Central memory CD8-positive, alpha-beta T cell (primary cell): ENCODE data around the gene MYCN.

Source experiments
- ATAC-seq: fragments of 150-1000 bp; cut with Tn5 transposase; replicated peaks from 2 replicates; pipeline ENCODE4 v1.10.0; 2022; ENCODE audit warnings: mild to moderate bottlenecking, moderate FRiP score, moderate number of reproducible peaks; ENCODE audit not compliant: poor library complexity, severe bottlenecking; ENCODE audit errors: extremely low read depth
- DNase-seq, 2 donors: peaks; one replicate each; pipeline ENCODE4 v3.0.0; 2021; ENCODE audit warnings: low spot score in 2 of 2
- H3K27ac Mint-ChIP-seq: one replicate; pipeline ENCODE4 v1.8.0; 2022; ENCODE audit warnings: low read depth, mild to moderate bottlenecking, moderate library complexity, mixed read lengths
- H3K27me3 Mint-ChIP-seq: one replicate; pipeline ENCODE4 v1.8.0; 2022; ENCODE audit warnings: mixed read lengths
- H3K36me3 Mint-ChIP-seq: one replicate; pipeline ENCODE4 v1.8.0; 2022; ENCODE audit warnings: mild to moderate bottlenecking, moderate library complexity, mixed read lengths; ENCODE audit not compliant: insufficient read depth
- H3K4me1 Mint-ChIP-seq: one replicate; pipeline ENCODE4 v1.8.0; 2022; ENCODE audit warnings: mixed read lengths
- H3K4me3 Mint-ChIP-seq: one replicate; pipeline ENCODE4 v1.8.0; 2022; ENCODE audit warnings: mild to moderate bottlenecking, moderate library complexity, mixed read lengths
- H3K9me3 Mint-ChIP-seq: one replicate; pipeline ENCODE4 v1.8.0; 2022; ENCODE audit warnings: mixed read lengths

Gene MYCN

GRCh38 chr2:15936277-15937104 is 3.9 kb upstream of the MYCN start:
- H3K4me3 Mint-ChIP-seq, result no peak overlapping the region
- H3K36me3 Mint-ChIP-seq, result no peaks in the 10 kb centered on the region
- ATAC-seq, result no peak
- peaks cover 48% of the 10 kb centered on the region for H3K27me3 Mint-ChIP-seq
- no peaks in the 10 kb centered on the region for H3K9me3 Mint-ChIP-seq
- H3K27ac Mint-ChIP-seq, result no peak overlapping the region
- H3K4me1 Mint-ChIP-seq, result no peaks in the 10 kb centered on the region
- DNase-seq, result no peak

- no peaks in the 10 kb centered on the region for H3K4me1 Mint-ChIP-seq
- H3K27me3 Mint-ChIP-seq, result peaks cover 48% of the 10 kb centered on the region
- ATAC-seq (no peak), DNase-seq (no peak)
- no peaks in the 10 kb centered on the region for H3K9me3 Mint-ChIP-seq
- no peak overlapping the region for H3K27ac Mint-ChIP-seq
- no peak overlapping the region for H3K4me3 Mint-ChIP-seq
- no peaks in the 10 kb centered on the region for H3K36me3 Mint-ChIP-seq
These were observed 3.1 kb upstream of the MYCN start for GRCh38 chr2:15937105-15937881.

- H3K27me3 Mint-ChIP-seq, result peaks cover 53% of the 10 kb centered on the region
- no peak overlapping the region for H3K27ac Mint-ChIP-seq
- DNase-seq (no peak), ATAC-seq (no peak)
- no peaks in the 10 kb centered on the region for H3K4me1 Mint-ChIP-seq
- no peaks in the 10 kb centered on the region for H3K9me3 Mint-ChIP-seq
- H3K4me3 Mint-ChIP-seq, result no peak overlapping the region
- no peaks in the 10 kb centered on the region for H3K36me3 Mint-ChIP-seq
These were observed 2.2 kb upstream of the MYCN start for GRCh38 chr2:15937882-15938802.

- H3K36me3 Mint-ChIP-seq, result no peaks in the 10 kb centered on the region
- no peaks in the 10 kb centered on the region for H3K4me1 Mint-ChIP-seq
- ATAC-seq, result no peak
These were observed 1.4 kb upstream of the MYCN start for GRCh38 chr2:15938803-15939555.

GRCh38 chr2:15939556-15939853 is 845 bp upstream of the MYCN start:
- Mint-ChIP-seq H3K36me3 (no peaks in the 10 kb centered on the region), H3K4me3 (peak overlapping the region; percentile 16), H3K27ac (no peak overlapping the region), H3K4me1 (no peaks in the 10 kb centered on the region), H3K9me3 (no peaks in the 10 kb centered on the region), H3K27me3 (peaks cover 64% of the 10 kb centered on the region)
- DNase-seq (no peak), ATAC-seq (no peak)

More at GRCh38 chr2:15938803-15939555, 1.4 kb upstream of the MYCN start:
- H3K9me3 Mint-ChIP-seq, result no peaks in the 10 kb centered on the region
- no peak overlapping the region for H3K27ac Mint-ChIP-seq
- peaks cover 61% of the 10 kb centered on the region for H3K27me3 Mint-ChIP-seq
- no peak for DNase-seq
- H3K4me3 Mint-ChIP-seq, result peak overlapping the region; percentile 16

GRCh38 chr2:15940661-15941480 is 521 bp downstream of the MYCN start:
- Mint-ChIP-seq H3K4me3 (peak overlapping the region; percentile 49), H3K4me1 (no peaks in the 10 kb centered on the region), H3K27ac (no peak overlapping the region), H3K9me3 (no peaks in the 10 kb centered on the region), H3K36me3 (no peaks in the 10 kb centered on the region), H3K27me3 (peaks cover 78% of the 10 kb centered on the region)
- ATAC-seq (no peak), DNase-seq (no peak)

- no peak for ATAC-seq
- H3K36me3 Mint-ChIP-seq, result no peaks in the 10 kb centered on the region
- H3K4me1 Mint-ChIP-seq, result no peaks in the 10 kb centered on the region
- DNase-seq, result no peak
- no peak overlapping the region for H3K27ac Mint-ChIP-seq
- H3K27me3 Mint-ChIP-seq, result peaks cover 78% of the 10 kb centered on the region
- no peak overlapping the region for H3K4me3 Mint-ChIP-seq
- H3K9me3 Mint-ChIP-seq, result no peaks in the 10 kb centered on the region
These were observed 1.1 kb downstream of the MYCN start for GRCh38 chr2:15941481-15941850.

GRCh38 chr2:15941871-15942710 is 1.7 kb downstream of the MYCN start:
- Mint-ChIP-seq H3K27ac (no peak overlapping the region), H3K27me3 (peaks cover 72% of the 10 kb centered on the region)
- ATAC-seq, result no peak

GRCh38 chr2:15942711-15943345 is 2.5 kb downstream of the MYCN start:
- Mint-ChIP-seq H3K4me1 (no peaks in the 10 kb centered on the region), H3K9me3 (no peaks in the 10 kb centered on the region), H3K36me3 (no peaks in the 10 kb centered on the region), H3K27me3 (peaks cover 64% of the 10 kb centered on the region), H3K27ac (no peak overlapping the region), H3K4me3 (peak overlapping the region; percentile 38)
- ATAC-seq (no peak), DNase-seq (no peak)

More at GRCh38 chr2:15941871-15942710, 1.7 kb downstream of the MYCN start:
- Mint-ChIP-seq H3K4me3 (no peak overlapping the region), H3K9me3 (no peaks in the 10 kb centered on the region), H3K4me1 (no peaks in the 10 kb centered on the region), H3K36me3 (no peaks in the 10 kb centered on the region)
- DNase-seq, result no peak

GRCh38 chr2:15943378-15944280 is 3.3 kb downstream of the MYCN start:
- H3K36me3 Mint-ChIP-seq, result no peaks in the 10 kb centered on the region
- DNase-seq, result no peak
- no peaks in the 10 kb centered on the region for H3K4me1 Mint-ChIP-seq
- peaks cover 61% of the 10 kb centered on the region for H3K27me3 Mint-ChIP-seq
- H3K9me3 Mint-ChIP-seq, result no peaks in the 10 kb centered on the region
- H3K27ac Mint-ChIP-seq, result no peak overlapping the region
- ATAC-seq, result no peak
- peak overlapping the region; percentile 38 for H3K4me3 Mint-ChIP-seq
